ENCODE data around the gene BMPER. TPM values are rescaled to one million over a fixed set of nuclear protein-coding genes. Genes with fewer than 3 reads are reported as not detected.

The BMPER gene
- total RNA-seq, 5 donors from 2014 or later (not counting 1 experiment from before 2014, with no cell fraction given) = 0.20 to 0.47 TPM; not detected in 3

DNA sequence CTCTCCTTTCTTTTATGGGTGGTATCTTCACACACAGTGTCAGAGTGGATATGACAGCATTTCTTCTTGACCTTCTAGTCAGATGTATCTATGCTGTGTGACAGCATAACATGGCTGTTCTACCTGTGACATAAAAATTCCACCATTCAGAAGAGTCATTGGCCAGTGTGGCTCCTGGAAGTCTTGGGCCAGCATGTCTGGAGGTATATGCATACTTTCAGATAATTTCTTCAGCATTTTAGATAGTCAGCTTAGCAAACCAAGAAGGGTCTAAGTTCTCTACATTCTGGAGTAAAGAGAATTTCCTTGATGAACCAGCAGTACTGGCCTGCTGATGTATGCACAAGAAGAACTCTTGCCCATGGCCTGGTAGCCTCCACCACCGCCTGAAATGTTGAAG, 179.3 kb downstream of the BMPER start:
- Histone ChIP-seq H3K9me3 (no peaks in the 10 kb centered on the region), H3K27ac (ENCODE audit: low read length) (no peak overlapping the region), H3K36me3 (ENCODE audit: control insufficient read depth in 2 of 2, extremely low read depth in 1 of 2, insufficient read depth in 1 of 2, low read length in 1 of 2) (no peaks in the 10 kb centered on the region), H3K4me3 (ENCODE audit: control insufficient read depth in 1 of 2, extremely low read depth in 1 of 2, low read length in 1 of 2) (no peak overlapping the region), H3K27me3 (replicated peaks in 1 of 2; ENCODE audit: control insufficient read depth in 2 of 2, extremely low read depth in 1 of 2, insufficient read depth in 2 of 2, low read length in 1 of 2) (no peaks in the 10 kb centered on the region), H3K4me1 (ENCODE audit: control insufficient read depth in 1 of 2, extremely low read depth in 1 of 2, insufficient read depth in 2 of 2, low read length in 2 of 2) (no peaks in the 10 kb centered on the region)
- ATAC-seq (replicated peaks in 1 of 4) (no peak), DNase-seq (no peak)
- Mint-ChIP-seq H3K36me3 (no peaks in the 10 kb centered on the region), H3K9me3 (no peaks in the 10 kb centered on the region), H3K4me1 (no peaks in the 10 kb centered on the region), H3K4me3 (no peak overlapping the region), H3K27ac (no peak overlapping the region), H3K27me3 (no peaks in the 10 kb centered on the region)
- ChIA-PET POLR2A (no interaction called here), CTCF (interaction anchor here in 1 of 2 donors (1.0 kb wide), 1 partner anchor 9 kb away, joined by 3 read pairs; no protein-coding TSS in a partner anchor)
- no CpG with 5 or more reads among the region's 1 CpG for WGBS (ENCODE audit: insufficient coverage)

DNA sequence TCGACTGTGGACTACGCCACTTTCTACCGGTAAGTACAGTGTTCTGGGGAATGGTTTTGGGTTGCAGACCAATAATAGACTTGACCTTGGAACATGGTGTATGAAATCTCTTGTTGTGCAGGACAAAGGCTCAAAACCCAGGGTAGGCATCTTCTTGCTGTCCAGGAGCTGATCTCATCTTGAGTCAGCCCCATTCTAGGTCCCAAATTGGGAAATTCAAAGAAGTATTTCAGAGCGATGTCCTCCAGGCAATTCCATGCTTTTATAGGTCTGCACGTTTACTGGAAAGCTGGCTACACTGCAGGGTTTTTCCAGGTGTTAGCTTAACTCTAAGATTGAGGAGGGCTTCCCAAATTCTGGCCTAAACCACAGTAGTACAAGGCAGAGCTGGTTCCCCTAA, 180.7 kb downstream of the BMPER start:
- ATAC-seq (replicated peaks in 1 of 4) = no peak
- ChIA-PET POLR2A (no interaction called here), CTCF (no interaction called here)
- 91% methylated on average over 4 of the region's 5 CpGs for WGBS (ENCODE audit: insufficient coverage)
- no peak overlapping the region for H3K4me3 Mint-ChIP-seq
- no peak overlapping the region for H3K27ac Mint-ChIP-seq
- no peak overlapping the region for H3K27ac ChIP-seq (ENCODE audit: low read length)
- H3K27me3 ChIP-seq (replicated peaks in 1 of 2; ENCODE audit: control insufficient read depth in 2 of 2, extremely low read depth in 1 of 2, insufficient read depth in 2 of 2, low read length in 1 of 2) = no peaks in the 10 kb centered on the region
- no peaks in the 10 kb centered on the region for H3K9me3 ChIP-seq
- no peaks in the 10 kb centered on the region for H3K36me3 ChIP-seq (ENCODE audit: control insufficient read depth in 2 of 2, extremely low read depth in 1 of 2, insufficient read depth in 1 of 2, low read length in 1 of 2)
- no peaks in the 10 kb centered on the region for H3K36me3 Mint-ChIP-seq
- no peaks in the 10 kb centered on the region for H3K9me3 Mint-ChIP-seq
- no peak overlapping the region for H3K4me3 ChIP-seq (ENCODE audit: control insufficient read depth in 1 of 2, extremely low read depth in 1 of 2, low read length in 1 of 2)
- no peaks in the 10 kb centered on the region for H3K27me3 Mint-ChIP-seq
- no peaks in the 10 kb centered on the region for H3K4me1 Mint-ChIP-seq
- H3K4me1 ChIP-seq (ENCODE audit: control insufficient read depth in 1 of 2, extremely low read depth in 1 of 2, insufficient read depth in 2 of 2, low read length in 2 of 2) = no peaks in the 10 kb centered on the region
- DNase-seq = no peak

DNA sequence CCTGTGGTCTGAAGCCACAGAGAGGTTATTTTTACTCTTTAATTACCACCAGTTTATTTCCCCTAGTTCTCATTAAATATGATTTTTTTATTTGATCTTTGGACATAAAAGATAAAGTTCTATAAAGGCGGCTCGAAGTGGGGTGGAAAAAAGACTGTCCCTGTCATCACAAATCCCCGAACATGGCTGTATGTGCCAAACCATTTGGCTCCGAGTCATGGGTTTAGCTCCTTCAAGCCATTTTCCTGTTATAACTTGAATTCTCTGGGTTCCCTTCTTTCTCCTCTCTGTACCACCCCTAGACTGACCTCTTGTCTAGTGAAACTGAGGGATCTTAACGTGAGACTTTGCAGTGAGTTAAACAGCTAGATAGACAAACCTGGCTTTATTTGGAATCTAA, 181.6 kb downstream of the BMPER start:
- POLR2A ChIA-PET = no interaction called here
- Mint-ChIP-seq H3K4me1 (no peaks in the 10 kb centered on the region), H3K27me3 (no peaks in the 10 kb centered on the region), H3K36me3 (no peaks in the 10 kb centered on the region), H3K4me3 (no peak overlapping the region), H3K9me3 (no peaks in the 10 kb centered on the region), H3K27ac (no peak overlapping the region)
- Histone ChIP-seq H3K27me3 (replicated peaks in 1 of 2; ENCODE audit: control insufficient read depth in 2 of 2, extremely low read depth in 1 of 2, insufficient read depth in 2 of 2, low read length in 1 of 2) (no peaks in the 10 kb centered on the region), H3K9me3 (no peaks in the 10 kb centered on the region), H3K4me1 (ENCODE audit: control insufficient read depth in 1 of 2, extremely low read depth in 1 of 2, insufficient read depth in 2 of 2, low read length in 2 of 2) (no peaks in the 10 kb centered on the region), H3K27ac (ENCODE audit: low read length) (no peak overlapping the region), H3K36me3 (ENCODE audit: control insufficient read depth in 2 of 2, extremely low read depth in 1 of 2, insufficient read depth in 1 of 2, low read length in 1 of 2) (no peaks in the 10 kb centered on the region), H3K4me3 (ENCODE audit: control insufficient read depth in 1 of 2, extremely low read depth in 1 of 2, low read length in 1 of 2) (no peak overlapping the region)
- ATAC-seq (replicated peaks in 1 of 4) (no peak), DNase-seq (no peak)
- WGBS (ENCODE audit: insufficient coverage) = 80% methylated on average over 2 of the region's 5 CpGs
- CTCF ChIA-PET = no interaction called here

DNA sequence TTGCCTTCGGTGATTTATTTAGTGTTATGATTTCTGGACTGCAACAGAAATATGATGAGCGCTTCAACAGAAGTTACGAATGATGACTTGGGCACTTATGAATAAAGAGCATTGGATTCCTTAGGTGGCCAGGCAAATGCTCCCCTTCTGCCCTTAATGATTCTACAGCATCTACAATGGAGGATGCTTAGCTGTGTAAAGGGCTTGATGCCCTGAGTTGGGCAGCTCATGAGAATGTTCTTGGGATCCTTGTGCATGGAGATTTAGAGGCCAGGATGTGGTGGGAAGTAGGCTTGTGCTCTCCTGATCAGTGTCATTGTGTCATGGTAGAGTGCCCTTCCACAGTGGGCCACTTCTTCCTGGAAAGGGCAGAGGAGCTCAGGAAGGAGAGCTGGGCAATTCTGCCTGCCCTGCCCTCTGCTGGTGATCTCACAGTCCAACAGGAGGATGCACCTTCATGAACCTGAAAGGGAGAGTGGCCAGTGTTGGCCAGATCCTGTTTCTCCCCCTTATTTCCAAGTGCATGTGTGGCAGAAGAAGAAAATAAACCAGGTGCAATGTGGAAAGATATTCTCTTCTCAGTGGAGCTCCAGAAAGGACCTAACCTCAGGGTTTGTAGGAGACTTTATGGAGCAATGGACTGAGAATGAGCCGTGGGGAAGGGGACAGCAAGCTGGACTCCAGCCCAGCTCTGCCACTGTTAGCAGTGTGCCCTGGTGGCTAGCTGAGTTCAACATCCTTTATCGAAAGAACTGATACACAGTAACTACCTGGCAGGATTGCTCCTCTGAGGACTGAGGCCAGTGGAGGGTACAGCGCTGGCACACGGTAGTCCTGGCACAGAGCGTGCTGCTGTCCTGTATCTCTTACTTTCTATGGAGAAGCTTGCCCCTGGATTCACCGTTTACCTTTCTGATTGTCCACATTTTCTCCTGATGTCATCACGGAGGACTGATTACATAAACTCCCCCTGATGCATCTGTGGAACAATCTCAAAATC, 182.9 kb downstream of the BMPER start:
- CTCF ChIA-PET = no interaction called here
- Histone ChIP-seq H3K4me3 (ENCODE audit: control insufficient read depth in 1 of 2, extremely low read depth in 1 of 2, low read length in 1 of 2) (no peak overlapping the region), H3K4me1 (ENCODE audit: control insufficient read depth in 1 of 2, extremely low read depth in 1 of 2, insufficient read depth in 2 of 2, low read length in 2 of 2) (no peaks in the 10 kb centered on the region), H3K9me3 (no peaks in the 10 kb centered on the region), H3K36me3 (ENCODE audit: control insufficient read depth in 2 of 2, extremely low read depth in 1 of 2, insufficient read depth in 1 of 2, low read length in 1 of 2) (no peaks in the 10 kb centered on the region), H3K27me3 (replicated peaks in 1 of 2; ENCODE audit: control insufficient read depth in 2 of 2, extremely low read depth in 1 of 2, insufficient read depth in 2 of 2, low read length in 1 of 2) (no peaks in the 10 kb centered on the region), H3K27ac (ENCODE audit: low read length) (no peak overlapping the region)
- DNase-seq = no peak
- H3K36me3 Mint-ChIP-seq = no peaks in the 10 kb centered on the region
- no peak for ATAC-seq (replicated peaks in 1 of 4)
- no peaks in the 10 kb centered on the region for H3K9me3 Mint-ChIP-seq
- no peaks in the 10 kb centered on the region for H3K4me1 Mint-ChIP-seq
- POLR2A ChIA-PET = no interaction called here
- no peaks in the 10 kb centered on the region for H3K27me3 Mint-ChIP-seq
- no peak overlapping the region for H3K4me3 Mint-ChIP-seq
- H3K27ac Mint-ChIP-seq = no peak overlapping the region
- WGBS (ENCODE audit: insufficient coverage) = 83% methylated on average over 7 of the region's 10 CpGs

DNA sequence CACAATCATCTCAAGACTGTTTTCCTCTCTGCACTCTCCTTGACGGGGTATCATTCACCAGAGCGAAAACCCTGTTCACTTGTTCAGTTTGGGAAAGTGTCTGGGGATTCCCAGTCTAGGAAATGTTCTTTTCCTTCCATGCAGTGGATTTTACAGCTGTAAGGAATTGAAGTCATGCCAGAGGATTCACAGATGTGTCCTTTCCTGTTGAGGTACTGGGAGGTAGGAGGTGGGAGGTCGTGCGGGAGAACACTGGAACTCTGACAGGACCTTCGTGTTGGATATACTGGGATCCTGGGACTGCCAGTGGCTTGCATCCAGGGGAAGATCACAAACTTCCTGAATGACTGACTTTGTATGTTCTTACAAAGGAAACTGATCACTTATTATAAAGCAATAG, 185.5 kb downstream of the BMPER start:
- Histone ChIP-seq H3K9me3 (no peaks in the 10 kb centered on the region), H3K27me3 (replicated peaks in 1 of 2; ENCODE audit: control insufficient read depth in 2 of 2, extremely low read depth in 1 of 2, insufficient read depth in 2 of 2, low read length in 1 of 2) (no peaks in the 10 kb centered on the region), H3K4me3 (ENCODE audit: control insufficient read depth in 1 of 2, extremely low read depth in 1 of 2, low read length in 1 of 2) (no peak overlapping the region), H3K27ac (ENCODE audit: low read length) (no peak overlapping the region), H3K36me3 (ENCODE audit: control insufficient read depth in 2 of 2, extremely low read depth in 1 of 2, insufficient read depth in 1 of 2, low read length in 1 of 2) (no peaks in the 10 kb centered on the region), H3K4me1 (ENCODE audit: control insufficient read depth in 1 of 2, extremely low read depth in 1 of 2, insufficient read depth in 2 of 2, low read length in 2 of 2) (no peaks in the 10 kb centered on the region)
- DNase-seq (no peak), ATAC-seq (replicated peaks in 1 of 4) (no peak)
- WGBS (ENCODE audit: insufficient coverage) = 67% methylated on average over 2 of the region's 5 CpGs
- H3K27me3 Mint-ChIP-seq = no peaks in the 10 kb centered on the region
- no peaks in the 10 kb centered on the region for H3K36me3 Mint-ChIP-seq
- H3K4me1 Mint-ChIP-seq = no peaks in the 10 kb centered on the region
- H3K9me3 Mint-ChIP-seq = peaks cover 0 to 4% (median 0%) of the 10 kb centered on the region in 3 donors
- ChIA-PET CTCF (no interaction called here), POLR2A (no interaction called here)
- H3K27ac Mint-ChIP-seq = no peak overlapping the region
- no peak overlapping the region for H3K4me3 Mint-ChIP-seq

DNA sequence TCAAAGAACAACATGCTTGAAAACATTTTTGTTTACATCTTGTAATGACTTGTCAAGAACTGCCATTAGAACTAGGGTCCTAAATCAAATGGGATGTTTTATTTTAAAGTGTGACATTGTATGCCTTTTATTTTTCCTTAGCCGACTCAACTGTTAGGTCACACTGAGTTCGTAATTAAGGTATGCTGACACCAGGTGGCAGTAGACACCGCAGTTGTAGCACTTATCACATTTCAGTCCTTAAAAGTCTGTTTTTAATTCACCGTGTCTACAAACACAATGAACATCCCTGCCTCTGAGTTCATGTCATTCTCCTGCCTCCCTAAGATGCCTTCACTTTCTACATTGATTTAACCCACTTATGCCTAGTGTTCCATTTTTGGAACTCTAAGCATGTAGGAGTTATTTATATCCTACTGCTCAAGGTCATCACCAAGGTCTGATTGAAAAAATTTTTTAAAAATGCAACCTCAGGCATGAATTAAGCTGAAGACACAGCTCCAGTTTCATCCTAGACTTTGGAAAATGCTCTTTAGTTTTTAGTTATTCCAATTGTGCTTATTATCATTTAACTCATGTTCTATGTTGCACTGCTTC, 186.1 kb downstream of the BMPER start:
- H3K27me3 ChIP-seq (replicated peaks in 1 of 2; ENCODE audit: control insufficient read depth in 2 of 2, extremely low read depth in 1 of 2, insufficient read depth in 2 of 2, low read length in 1 of 2) = no peaks in the 10 kb centered on the region
- no peaks in the 10 kb centered on the region for H3K4me1 ChIP-seq (ENCODE audit: control insufficient read depth in 1 of 2, extremely low read depth in 1 of 2, insufficient read depth in 2 of 2, low read length in 2 of 2)
- Mint-ChIP-seq H3K36me3 (no peaks in the 10 kb centered on the region), H3K27me3 (no peaks in the 10 kb centered on the region), H3K4me3 (no peak overlapping the region), H3K27ac (no peak overlapping the region), H3K9me3 (peaks cover 0 to 4% (median 0%) of the 10 kb centered on the region in 3 donors), H3K4me1 (no peaks in the 10 kb centered on the region)
- H3K36me3 ChIP-seq (ENCODE audit: control insufficient read depth in 2 of 2, extremely low read depth in 1 of 2, insufficient read depth in 1 of 2, low read length in 1 of 2) = no peaks in the 10 kb centered on the region
- no peaks in the 10 kb centered on the region for H3K9me3 ChIP-seq
- no peak overlapping the region for H3K27ac ChIP-seq (ENCODE audit: low read length)
- DNase-seq = peak in 1 of 35 experiments; percentile 14
- no peak for ATAC-seq (replicated peaks in 1 of 4)
- POLR2A ChIA-PET = no interaction called here
- no peak overlapping the region for H3K4me3 ChIP-seq (ENCODE audit: control insufficient read depth in 1 of 2, extremely low read depth in 1 of 2, low read length in 1 of 2)
- 29% methylated on average over 3 of the region's 4 CpGs for WGBS (ENCODE audit: insufficient coverage)
- CTCF ChIA-PET = no interaction called here
